Stimulated activated CD8-positive, alpha-beta memory T cell treated with anti-CD3 and anti-CD28 coated beads, Interleukin-12 subunit alpha, Interleukin-12 subunit beta, amount 100 ng/mL, for 24 hours (primary cell): ENCODE data around the gene DDC.

Experiments
- DNase-seq: peaks from one replicate; pipeline ENCODE4 v3.0.0-alpha.2; 2020; ENCODE audit errors: extremely low read depth

Gene DDC, protein sequence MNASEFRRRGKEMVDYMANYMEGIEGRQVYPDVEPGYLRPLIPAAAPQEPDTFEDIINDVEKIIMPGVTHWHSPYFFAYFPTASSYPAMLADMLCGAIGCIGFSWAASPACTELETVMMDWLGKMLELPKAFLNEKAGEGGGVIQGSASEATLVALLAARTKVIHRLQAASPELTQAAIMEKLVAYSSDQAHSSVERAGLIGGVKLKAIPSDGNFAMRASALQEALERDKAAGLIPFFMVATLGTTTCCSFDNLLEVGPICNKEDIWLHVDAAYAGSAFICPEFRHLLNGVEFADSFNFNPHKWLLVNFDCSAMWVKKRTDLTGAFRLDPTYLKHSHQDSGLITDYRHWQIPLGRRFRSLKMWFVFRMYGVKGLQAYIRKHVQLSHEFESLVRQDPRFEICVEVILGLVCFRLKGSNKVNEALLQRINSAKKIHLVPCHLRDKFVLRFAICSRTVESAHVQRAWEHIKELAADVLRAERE

DNA sequence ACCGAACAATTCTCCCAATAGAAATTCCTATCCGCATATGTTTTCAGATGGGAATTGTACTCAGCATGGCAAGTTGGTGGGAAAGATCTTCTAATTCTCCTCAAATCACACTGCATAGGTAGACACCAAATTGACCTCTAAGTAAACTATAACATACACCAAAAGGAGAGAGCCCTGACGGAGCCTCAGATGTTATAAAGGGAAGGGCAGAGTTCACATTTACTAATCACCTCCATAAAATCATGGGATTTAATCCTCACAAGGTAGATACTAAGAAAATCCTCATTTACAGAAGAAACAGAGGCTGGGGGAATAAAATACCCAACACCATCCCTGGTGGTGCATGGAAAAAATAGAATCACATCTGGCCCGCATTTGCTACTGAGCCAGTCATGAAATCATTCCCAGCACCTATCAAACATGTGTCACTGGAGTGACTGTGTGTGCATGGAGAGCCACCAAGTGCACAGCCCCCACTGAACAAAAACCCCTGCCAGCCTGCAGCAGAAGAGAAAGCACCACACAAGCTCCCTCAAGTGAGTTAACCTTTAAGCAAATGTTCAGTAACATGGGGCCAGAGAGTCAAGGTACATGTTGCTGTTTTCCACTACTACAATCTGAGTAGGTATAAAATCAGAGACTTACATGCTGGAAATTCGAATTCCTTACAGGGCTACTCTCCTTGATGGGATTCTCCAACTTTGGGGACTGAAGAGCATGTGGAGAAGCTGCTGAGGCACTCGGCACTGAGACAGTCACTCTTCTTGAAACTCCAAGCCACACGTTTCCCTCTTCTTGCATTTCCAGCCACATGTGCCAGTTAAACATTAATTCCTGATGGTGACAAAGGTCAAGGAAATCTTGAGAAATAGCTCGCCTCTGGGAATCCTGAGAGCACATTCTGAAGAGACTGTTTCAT lies at the start of gene DDC:
Gene DDC (minus strand): TSS at position 766 of the 919 bp plus-strand sequence. CDS start 21,320 bp downstream, outside the sequence.
- DNase-seq: no peak

GRCh38 chr7:50613473-50613872 lies 48.3 kb upstream of the DDC start:
- DNase-seq: no peak

DNA sequence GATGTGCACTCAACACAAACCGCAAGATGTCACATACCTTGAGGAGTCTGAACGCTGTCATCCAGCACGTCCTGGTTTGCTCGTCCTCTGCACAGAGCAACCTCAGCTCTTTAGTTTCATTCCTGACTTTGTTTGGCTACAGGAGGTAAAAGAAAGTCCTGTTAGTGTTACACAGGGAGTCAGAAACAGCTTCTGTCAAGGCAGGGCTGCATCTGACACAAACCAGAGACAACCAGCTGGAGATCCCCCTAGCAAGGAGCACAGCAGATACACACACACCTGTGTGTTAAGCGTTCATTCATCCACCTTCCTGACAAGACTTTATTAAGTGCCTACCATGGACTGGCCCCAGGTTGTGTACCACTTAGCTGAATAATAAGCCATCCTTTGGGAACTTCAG lies 47.5 kb upstream of the DDC start:
- DNase-seq: no peak

- DNase-seq: peak; percentile 14
These were observed 45.5 kb upstream of the DDC start for GRCh38 chr7:50610521-50611277.

DNA sequence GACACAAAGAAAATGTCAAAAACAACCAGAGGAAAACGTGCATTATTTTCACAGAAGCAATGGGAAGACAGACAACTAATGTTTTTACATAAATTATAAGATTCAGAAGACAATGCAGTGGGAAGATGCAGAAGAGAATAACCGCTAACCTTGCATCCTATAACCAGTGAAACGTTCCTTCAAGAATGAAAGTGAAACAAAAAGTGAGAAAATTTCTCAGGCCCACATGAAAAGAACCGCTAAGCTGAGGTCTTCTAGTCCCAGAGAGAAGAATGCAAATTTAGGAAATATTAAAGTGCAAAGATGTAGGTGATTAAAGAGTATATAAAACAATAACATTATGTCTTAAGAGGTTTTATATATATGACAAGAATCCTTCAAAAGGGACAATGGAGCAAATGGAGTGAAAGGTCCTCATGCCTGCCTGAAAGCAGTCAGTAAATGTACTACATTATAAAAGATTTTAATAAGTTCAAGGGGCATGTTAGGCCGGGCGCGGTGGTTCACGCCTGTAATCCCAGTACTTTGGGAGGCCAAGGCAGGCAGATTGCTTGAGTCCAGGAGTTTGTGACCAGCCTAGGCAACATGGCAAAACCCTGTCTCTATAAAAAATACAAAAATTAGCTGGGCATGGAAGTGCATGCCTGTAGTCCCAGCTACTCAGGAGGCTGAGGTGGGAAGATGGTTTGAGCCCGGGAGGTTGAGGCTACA lies 43.1 kb upstream of the DDC start:
- no peak for DNase-seq

DNA sequence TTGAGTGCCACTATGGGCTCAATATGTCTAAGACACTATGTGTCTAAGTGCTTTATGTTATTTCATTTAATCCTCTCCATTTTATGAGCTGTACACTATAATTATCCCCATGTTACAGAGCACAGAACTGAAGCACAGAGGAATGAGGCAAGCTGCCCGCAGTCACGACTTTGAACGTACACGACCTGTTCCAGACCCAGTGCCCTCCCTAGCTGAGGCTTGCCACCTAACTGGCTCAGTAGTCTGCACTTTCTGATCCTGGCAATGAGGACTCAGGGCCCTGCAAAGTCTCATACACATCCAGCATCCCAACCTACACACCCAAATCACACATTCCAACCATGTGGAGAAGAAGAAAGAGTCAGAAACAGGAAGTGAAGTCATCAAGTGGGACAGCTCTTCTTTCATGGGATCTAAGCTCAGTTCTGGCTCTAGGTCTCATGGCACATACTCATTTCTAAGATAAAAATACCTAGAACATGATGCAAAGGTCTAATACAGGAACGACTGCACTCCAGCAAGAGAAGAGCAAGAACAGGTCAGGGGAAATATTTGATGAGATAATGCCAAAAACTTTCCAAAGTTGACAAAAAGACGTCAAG lies 42.4 kb upstream of the DDC start:
- no peak for DNase-seq

GRCh38 chr7:50605059-50605458 lies 39.9 kb upstream of the DDC start:
- no peak for DNase-seq

DNA sequence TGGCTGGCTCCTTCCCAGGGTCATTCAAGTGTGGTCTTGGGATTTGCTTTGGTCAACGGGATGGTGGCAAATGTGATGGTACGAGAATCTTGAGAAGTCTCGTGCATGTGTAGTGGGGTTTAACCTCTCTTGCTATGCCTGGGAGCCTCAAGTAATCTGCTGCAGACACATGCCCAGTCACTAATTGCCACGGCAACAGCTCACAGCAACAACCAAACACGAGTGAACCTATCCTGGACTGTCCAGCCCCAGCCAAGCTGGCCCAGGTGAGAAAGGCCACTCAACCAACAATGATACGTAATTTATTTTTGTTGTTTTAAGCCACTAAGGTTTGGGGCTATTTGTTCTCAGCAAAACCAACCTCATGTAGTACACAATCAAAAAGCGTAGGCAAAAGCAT lies 38.1 kb upstream of the DDC start:
- no peak for DNase-seq

DNA sequence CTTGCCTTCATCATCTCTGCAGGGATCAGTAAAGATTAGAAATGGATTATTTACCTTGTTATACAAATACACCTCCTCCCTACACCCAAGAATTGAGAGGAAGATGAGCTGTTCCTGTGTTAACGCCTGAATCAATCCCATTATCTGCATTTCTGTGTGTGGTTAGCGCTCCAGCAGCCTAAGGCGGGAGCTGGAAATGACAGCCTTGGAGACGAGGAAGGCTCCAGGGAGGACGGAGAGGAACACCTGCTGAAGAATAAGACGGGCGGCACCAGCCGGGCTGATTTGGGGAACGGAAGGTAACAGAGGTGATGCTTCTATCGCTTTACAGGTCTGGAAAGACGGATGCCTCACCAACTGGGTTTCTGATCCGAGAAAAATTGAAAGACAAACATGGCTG lies 34.2 kb upstream of the DDC start:
- no peak for DNase-seq

DNA sequence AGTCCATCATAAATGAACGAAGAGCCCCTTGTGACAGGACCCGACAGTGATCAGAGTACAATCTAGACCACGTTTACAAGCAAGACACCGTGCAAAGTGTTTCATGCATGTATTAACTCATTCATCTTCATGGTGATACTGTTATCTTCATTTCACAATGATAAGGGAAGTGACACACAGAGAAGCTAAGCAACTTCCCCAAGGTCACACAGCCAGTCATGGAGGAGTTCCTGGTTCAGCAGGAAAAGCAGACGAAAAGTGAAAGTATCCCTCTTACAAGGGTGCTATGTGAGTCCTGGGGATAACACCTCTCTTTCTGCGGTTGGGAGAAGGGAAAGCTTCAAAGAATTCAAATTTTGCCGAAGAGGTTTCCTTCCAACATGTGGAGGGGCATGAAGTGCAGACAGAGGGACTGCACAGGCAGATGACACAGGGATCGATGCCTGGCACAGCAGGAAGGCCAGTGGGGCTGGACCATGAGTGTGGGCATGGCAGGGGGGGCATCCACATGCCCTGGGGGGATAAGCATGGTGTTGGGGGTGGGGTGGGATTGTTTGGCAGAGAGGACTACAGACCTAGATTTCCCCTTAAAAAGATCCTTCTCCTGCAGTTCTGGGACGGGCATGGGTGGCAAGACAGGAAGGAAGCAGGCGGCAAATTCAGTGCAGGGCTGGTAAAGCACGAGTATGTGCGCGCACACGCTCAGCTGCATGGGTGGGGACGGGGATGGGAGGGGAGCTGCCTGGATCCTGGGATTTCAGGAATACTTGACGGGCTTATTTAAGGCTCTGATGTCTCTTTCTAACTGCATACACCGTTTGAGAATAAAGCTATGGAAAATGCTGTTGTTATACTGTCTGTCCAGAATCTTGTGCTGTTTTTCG lies 33.5 kb upstream of the DDC start:
- DNase-seq: no peak

- no peak for DNase-seq
These were observed 31.3 kb upstream of the DDC start for GRCh38 chr7:50596484-50596883.

GRCh38 chr7:50595491-50596102 lies 30.4 kb upstream of the DDC start:
- no peak for DNase-seq

DNA sequence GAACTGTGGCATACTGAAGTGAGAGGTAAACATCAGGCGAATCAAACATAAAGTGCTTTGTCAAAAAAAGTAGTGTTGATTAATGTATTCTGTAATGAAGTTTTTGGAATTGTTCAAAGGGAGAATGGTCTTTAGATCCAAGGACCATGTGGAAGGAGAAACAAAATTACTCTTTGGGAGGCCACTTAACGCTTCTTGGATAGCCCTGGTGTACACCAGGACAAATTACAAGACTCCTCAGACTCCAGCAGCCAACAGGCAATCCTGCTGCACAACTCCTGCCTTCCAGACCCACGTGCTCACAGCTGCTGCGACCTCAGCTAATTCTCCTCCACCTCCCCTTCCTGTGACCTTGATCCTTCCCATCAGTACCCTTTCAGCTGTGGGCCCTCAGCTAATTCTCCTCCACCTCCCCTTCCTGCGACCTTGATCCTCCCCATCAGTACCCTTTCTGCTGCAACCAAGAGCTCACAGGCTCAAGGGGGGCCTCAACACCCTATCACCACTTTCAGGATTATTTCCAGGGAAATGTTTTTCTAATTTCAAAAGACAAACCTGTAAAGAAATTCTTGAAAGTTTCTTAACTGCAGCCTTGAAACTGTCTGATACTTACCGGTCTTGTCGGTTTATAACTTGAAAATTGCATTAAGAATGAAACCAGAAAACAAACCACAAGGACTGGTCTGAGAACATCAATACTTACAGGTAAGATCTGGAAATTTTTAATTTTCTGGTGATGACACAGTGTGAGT lies 29.7 kb upstream of the DDC start:
- DNase-seq: no peak

DNA sequence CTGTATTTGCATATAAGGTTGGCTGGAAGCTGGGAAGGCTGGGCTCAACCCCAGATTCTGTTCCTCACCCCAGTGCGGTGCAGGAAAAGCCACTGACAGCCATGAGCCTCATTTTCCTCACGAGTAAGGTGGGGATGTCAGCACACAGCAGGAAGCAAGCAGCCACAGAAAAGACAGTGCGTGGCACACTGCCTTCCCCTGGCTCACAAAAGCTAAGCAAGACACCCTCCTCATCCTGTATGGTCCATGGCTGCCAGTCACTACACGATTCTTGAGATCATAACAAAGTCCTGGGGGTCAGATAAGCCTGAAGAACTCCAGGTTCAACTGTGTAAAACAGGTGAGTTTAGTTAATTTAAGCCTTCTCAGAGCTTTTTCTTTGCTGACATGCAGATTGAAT lies 28.9 kb upstream of the DDC start:
- no peak for DNase-seq

DNA sequence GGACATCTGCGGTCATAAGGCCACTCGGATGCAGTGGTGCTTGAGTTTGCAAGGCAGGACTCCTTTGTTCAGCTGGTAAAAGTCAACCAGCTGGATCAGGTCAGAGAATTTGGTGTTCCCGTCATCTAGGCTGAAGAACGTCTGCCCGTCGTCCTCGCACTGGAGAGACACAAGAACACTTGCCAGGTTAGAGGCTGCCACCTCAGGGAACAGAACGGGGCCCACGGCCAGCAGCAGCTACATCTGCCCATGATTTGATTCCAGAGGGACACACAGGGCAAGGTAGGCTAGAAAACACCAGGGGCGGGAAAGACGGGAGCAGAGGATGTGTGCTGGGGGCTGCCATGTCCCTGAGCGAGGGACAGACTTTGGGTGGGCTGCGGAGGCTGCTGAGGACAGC lies 27.7 kb upstream of the DDC start:
- DNase-seq: no peak

GRCh38 chr7:50591480-50592438 lies 26.6 kb upstream of the DDC start:
- DNase-seq: no peak

DNA sequence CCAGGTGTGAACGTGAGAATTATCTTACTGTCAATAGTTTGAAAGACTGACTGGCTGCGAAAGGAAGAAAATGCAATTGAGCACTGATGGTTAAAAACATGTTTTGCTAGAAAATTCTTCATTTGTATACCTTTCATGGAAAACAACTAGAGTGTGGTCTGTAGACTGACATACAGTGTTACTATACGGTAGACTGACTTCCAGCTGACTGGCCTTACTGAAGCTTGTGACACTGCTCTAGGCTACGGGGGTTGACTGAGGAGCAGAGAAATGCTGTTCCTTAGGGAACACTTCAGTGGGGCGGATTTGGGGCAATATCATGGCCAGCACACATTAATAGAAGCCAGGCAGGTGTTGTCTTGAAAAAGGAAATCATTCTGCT lies 25.9 kb upstream of the DDC start:
- DNase-seq: no peak

GRCh38 chr7:50590535-50590934 lies 25.3 kb upstream of the DDC start:
- DNase-seq: no peak
